Measurements from ENCODE around the gene CDC14B. TPM values are rescaled to one million over a fixed set of nuclear protein-coding genes. Genes with fewer than 3 reads are reported as not detected.
A peak's percentile ranks its signal among the peaks of the same experiment; 100 is the strongest.
"Not testable (repeated sequence)": the region's sequence is repeated elsewhere in the genome, so short reads cannot be mapped to it uniquely, and the experiment has no call there.

The CDC14B gene
- total RNA-seq, 1 donor from 2014 or later = 31.3 TPM

GRCh38 chr9:96621618-96622017 lies 2.0 kb upstream of the CDC14B start:
- no peak for DNase-seq

- no peak for DNase-seq
These were observed 1.2 kb upstream of the CDC14B start for GRCh38 chr9:96620832-96621269.

GRCh38 chr9:96620181-96620514 lies 505 bp upstream of the CDC14B start:
- DNase-seq = no peak

- DNase-seq = no peak
These were observed 548 bp downstream of the CDC14B start for GRCh38 chr9:96619124-96619465.

- DNase-seq = peak; percentile 93
These were observed 1.2 kb downstream of the CDC14B start for GRCh38 chr9:96618209-96619123.

- no peak for DNase-seq
These were observed 2.0 kb downstream of the CDC14B start for GRCh38 chr9:96617439-96618185.

GRCh38 chr9:96616817-96617438 lies 2.7 kb downstream of the CDC14B start:
- DNase-seq = no peak

GRCh38 chr9:96615411-96615810 lies 4.2 kb downstream of the CDC14B start:
- no peak for DNase-seq

- DNase-seq = not testable (repeated sequence)
These were observed 5.0 kb downstream of the CDC14B start for GRCh38 chr9:96614664-96615063.

- DNase-seq = no peak
These were observed 6.6 kb downstream of the CDC14B start for GRCh38 chr9:96612966-96613589.

- peak; percentile 84 for DNase-seq
These were observed 7.3 kb downstream of the CDC14B start for GRCh38 chr9:96612105-96612965.

- no peak for DNase-seq
These were observed 8.3 kb downstream of the CDC14B start for GRCh38 chr9:96611302-96611701.

- DNase-seq = no peak
These were observed 9.9 kb downstream of the CDC14B start for GRCh38 chr9:96609732-96610131.

GRCh38 chr9:96607971-96608370 lies 11.7 kb downstream of the CDC14B start:
- no peak for DNase-seq

- DNase-seq = no peak
These were observed 14.3 kb downstream of the CDC14B start for GRCh38 chr9:96605328-96605727.

GRCh38 chr9:96604004-96604319 lies 15.7 kb downstream of the CDC14B start:
- no peak for DNase-seq

GRCh38 chr9:96603305-96604003 lies 16.2 kb downstream of the CDC14B start:
- DNase-seq = peak; percentile 63

- DNase-seq = no peak
These were observed 20.3 kb downstream of the CDC14B start for GRCh38 chr9:96599298-96599697.

- DNase-seq = no peak
These were observed 23.0 kb downstream of the CDC14B start for GRCh38 chr9:96596601-96597111.

GRCh38 chr9:96587338-96588315 lies 32.0 kb downstream of the CDC14B start:
- no peak for DNase-seq
